ENCODE measurements around the gene CSTF1.

Gene CSTF1

DNA sequence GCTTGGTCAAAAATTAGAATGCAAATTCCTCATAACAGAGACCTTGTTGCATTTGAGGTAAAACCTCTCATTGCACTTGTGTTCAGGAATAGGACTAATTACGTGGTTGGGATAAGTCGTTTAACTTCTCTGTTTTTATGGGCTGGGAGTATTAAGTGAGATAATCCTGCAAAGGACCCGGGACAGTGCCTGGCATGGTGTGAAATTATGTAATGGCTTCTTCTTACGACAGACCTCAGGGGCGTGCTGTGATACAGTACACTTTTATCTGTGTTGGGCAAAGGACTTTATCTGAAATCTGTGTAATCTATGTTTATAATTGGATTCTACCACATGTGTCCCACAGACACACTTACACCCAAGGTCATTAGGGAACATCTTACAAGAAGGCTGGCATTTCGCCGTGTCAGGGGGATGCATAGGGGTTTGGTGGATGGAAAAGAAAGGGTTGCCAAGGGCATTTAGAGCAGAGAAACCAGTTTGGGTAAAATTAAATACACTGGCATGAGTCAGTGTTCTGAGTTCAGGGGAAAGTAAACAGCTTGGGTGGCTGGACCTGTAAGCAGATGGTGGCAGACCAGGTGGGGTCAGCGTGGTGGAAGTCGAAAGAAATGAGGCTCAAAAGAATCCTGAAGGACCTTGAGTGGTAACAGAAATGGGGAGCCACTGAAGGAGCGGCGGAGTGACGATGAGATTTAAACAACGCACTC, 58.8 kb downstream of the CSTF1 start:
- TF ChIP-seq EZH2 (IDR thresholded peaks at IDR 0.05; ENCODE audit: borderline replicate concordance, low read depth, low read length, severe bottlenecking) (no peak), CTCF (IDR thresholded peaks at IDR 0.05; ENCODE audit: borderline replicate concordance, extremely low read depth, low read length, poor library complexity, severe bottlenecking) (no peak)
- no peaks in the 10 kb centered on the region for H3K27me3 ChIP-seq (ENCODE audit: insufficient read depth, low read length, poor library complexity)
- no peaks in the 10 kb centered on the region for H3K4me1 ChIP-seq (ENCODE audit: insufficient read depth, low read length)
- DNase-seq (no peak), ATAC-seq (ENCODE audit: insufficient read depth, low read depth) (no peak)
- no peaks in the 10 kb centered on the region for H3K79me2 ChIP-seq (ENCODE audit: insufficient read depth, low read length)
- no peak overlapping the region for H3K27ac ChIP-seq (ENCODE audit: low read length)
- H3K9ac ChIP-seq (ENCODE audit: low read depth, low read length) = no peak overlapping the region
- no peak overlapping the region for H3K4me2 ChIP-seq (ENCODE audit: insufficient read depth, low read length)
- no peaks in the 10 kb centered on the region for H4K20me1 ChIP-seq (ENCODE audit: insufficient read depth, low read length)
- H3K36me3 ChIP-seq (ENCODE audit: insufficient read depth, low read length) = no peaks in the 10 kb centered on the region
- no peak overlapping the region for H3K4me3 ChIP-seq (ENCODE audit: low read depth in 1 of 2, low read length in 2 of 2)
- H2AFZ ChIP-seq (ENCODE audit: low read depth, low read length) = no peak overlapping the region
- H3K9me3 ChIP-seq (ENCODE audit: insufficient read depth, low read length, severe bottlenecking) = no peaks in the 10 kb centered on the region

DNA sequence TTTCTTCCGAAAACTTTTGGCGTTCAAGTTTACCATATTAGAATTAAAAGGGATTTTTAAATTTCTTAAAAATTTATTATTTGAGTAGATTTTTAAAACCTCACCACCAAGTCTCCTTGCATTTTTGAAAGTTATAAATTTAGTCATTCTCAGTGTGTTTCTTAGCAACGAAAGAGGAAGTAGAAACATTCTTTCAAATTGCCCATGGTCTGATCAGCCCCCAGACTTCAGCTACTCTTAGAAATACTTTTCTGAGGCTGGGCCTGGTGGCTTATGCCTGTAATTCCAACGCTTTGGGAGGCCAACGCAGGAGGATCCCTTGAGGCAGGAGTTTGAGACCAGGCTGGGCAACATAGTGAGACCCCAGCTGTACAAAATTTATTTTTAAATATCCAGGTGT, 60.9 kb downstream of the CSTF1 start:
- Histone ChIP-seq H3K4me3 (ENCODE audit: low read depth in 1 of 2, low read length in 2 of 2) (no peak overlapping the region), H3K79me2 (ENCODE audit: insufficient read depth, low read length) (no peaks in the 10 kb centered on the region), H3K9ac (ENCODE audit: low read depth, low read length) (no peak overlapping the region), H3K9me3 (ENCODE audit: insufficient read depth, low read length, severe bottlenecking) (no peaks in the 10 kb centered on the region), H2AFZ (ENCODE audit: low read depth, low read length) (no peak overlapping the region), H3K27me3 (ENCODE audit: insufficient read depth, low read length, poor library complexity) (peaks cover 3% of the 10 kb centered on the region), H4K20me1 (ENCODE audit: insufficient read depth, low read length) (no peaks in the 10 kb centered on the region), H3K27ac (ENCODE audit: low read length) (no peak overlapping the region), H3K36me3 (ENCODE audit: insufficient read depth, low read length) (no peaks in the 10 kb centered on the region), H3K4me2 (ENCODE audit: insufficient read depth, low read length) (no peak overlapping the region), H3K4me1 (ENCODE audit: insufficient read depth, low read length) (no peaks in the 10 kb centered on the region)
- ATAC-seq (ENCODE audit: insufficient read depth, low read depth) (no peak), DNase-seq (no peak)
- no peak for TF ChIP-seq CTCF (IDR thresholded peaks at IDR 0.05; ENCODE audit: borderline replicate concordance, extremely low read depth, low read length, poor library complexity, severe bottlenecking)
- TF ChIP-seq EZH2 (IDR thresholded peaks at IDR 0.05; ENCODE audit: borderline replicate concordance, low read depth, low read length, severe bottlenecking) = no peak

DNA sequence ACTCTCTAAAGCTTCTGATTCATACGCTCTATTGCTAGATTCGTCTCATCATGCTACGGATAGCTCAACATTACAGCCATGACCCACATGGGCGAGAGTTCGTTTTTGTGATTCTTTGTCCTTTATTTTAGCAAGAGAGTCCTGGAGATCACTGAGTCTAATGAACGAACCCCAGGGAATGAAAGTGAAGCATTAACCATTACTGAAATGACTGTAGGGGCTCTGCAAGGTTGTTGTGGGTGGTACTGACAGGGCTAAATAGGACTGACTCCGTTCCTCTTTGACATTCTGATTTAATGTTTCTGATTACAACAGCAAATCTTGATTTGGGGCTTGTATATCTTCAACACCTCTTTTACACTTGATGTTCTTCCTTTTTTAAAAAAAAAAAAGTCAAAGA, 62.3 kb downstream of the CSTF1 start:
- Histone ChIP-seq H3K79me2 (ENCODE audit: insufficient read depth, low read length) (no peaks in the 10 kb centered on the region), H3K9me3 (ENCODE audit: insufficient read depth, low read length, severe bottlenecking) (no peaks in the 10 kb centered on the region), H4K20me1 (ENCODE audit: insufficient read depth, low read length) (no peaks in the 10 kb centered on the region), H3K4me2 (ENCODE audit: insufficient read depth, low read length) (no peak overlapping the region), H3K4me1 (ENCODE audit: insufficient read depth, low read length) (no peaks in the 10 kb centered on the region), H2AFZ (ENCODE audit: low read depth, low read length) (no peak overlapping the region), H3K4me3 (ENCODE audit: low read depth in 1 of 2, low read length in 2 of 2) (no peak overlapping the region), H3K27ac (ENCODE audit: low read length) (no peak overlapping the region), H3K9ac (ENCODE audit: low read depth, low read length) (no peak overlapping the region), H3K36me3 (ENCODE audit: insufficient read depth, low read length) (no peaks in the 10 kb centered on the region), H3K27me3 (ENCODE audit: insufficient read depth, low read length, poor library complexity) (peaks cover 5% of the 10 kb centered on the region)
- TF ChIP-seq CTCF (IDR thresholded peaks at IDR 0.05; ENCODE audit: borderline replicate concordance, extremely low read depth, low read length, poor library complexity, severe bottlenecking) (no peak), EZH2 (IDR thresholded peaks at IDR 0.05; ENCODE audit: borderline replicate concordance, low read depth, low read length, severe bottlenecking) (no peak)
- no peak for ATAC-seq (ENCODE audit: insufficient read depth, low read depth)
- no peak for DNase-seq
